Epidermal melanocyte (primary cell): ENCODE data around the gene TOMM20L.

ENCODE experiments used
- DNase-seq: peaks from one replicate; pipeline ENCODE4 v3.0.0; 2011; ENCODE audit warnings: low spot score; ENCODE audit not compliant: insufficient read length

Gene TOMM20L

GRCh38 chr14:58426670-58427280 lies 31.0 kb downstream of the TOMM20L start:
- DNase-seq, result no peak

- DNase-seq, result peak; percentile 81
Observed at GRCh38 chr14:58427281-58428117, 31.8 kb downstream of the TOMM20L start, which contains the start of the genes KIAA0586 and TIMM9. TSS of gene KIAA0586 (plus strand) at chr14:58427719. CDS start at chr14:58428265, 546 bp downstream. TSS of gene TIMM9 (minus strand) at chr14:58427531. CDS start at chr14:58411945, 15,586 bp downstream.

GRCh38 chr14:58428118-58428683 lies 32.5 kb downstream of the TOMM20L start:
- no peak for DNase-seq

GRCh38 chr14:58430156-58430555 lies 34.4 kb downstream of the TOMM20L start:
- no peak for DNase-seq

GRCh38 chr14:58439476-58439875 lies 43.7 kb downstream of the TOMM20L start:
- DNase-seq, result no peak

GRCh38 chr14:58444627-58445026 lies 48.9 kb downstream of the TOMM20L start:
- no peak for DNase-seq

GRCh38 chr14:58455593-58456265 lies 60.0 kb downstream of the TOMM20L start:
- DNase-seq, result peak; percentile 19
